OCI-LY3 (cell line): ENCODE results near the gene CEP44.

Experiments
- H2AFZ ChIP-seq: fragments of 200-600, 300-600 bp; shearing (Covaris generic); 2 replicates; pipeline ENCODE4 v1.6.0; 2014; ENCODE audit warnings: antibody characterized with exemption, low read depth, low read length
- H3K27ac ChIP-seq: fragments of 200-600, 300-600 bp; sonication (generic); 2 replicates; pipeline ENCODE4 v1.5.1; 2014; ENCODE audit warnings: mild to moderate bottlenecking, low read length, moderate library complexity, mixed read lengths
- H3K27me3 ChIP-seq: fragments of 200-600, 300-600 bp; sonication (generic); 2 replicates; pipeline ENCODE4 v1.6.1; 2014; ENCODE audit warnings: low read depth, low read length, mixed read lengths
- H3K36me3 ChIP-seq: fragments of 200-600, 300-600 bp; sonication (generic); replicated peaks from 2 replicates; pipeline ENCODE3; 2014; ENCODE audit warnings: low read depth, low read length, mixed read lengths
- H3K4me1 ChIP-seq: fragments of 300-600, 200-600 bp; sonication (generic); 2 replicates; pipeline ENCODE4 v1.6.1; 2014; ENCODE audit warnings: low read length, mixed read lengths
- H3K4me2 ChIP-seq: fragments of 200-600, 300-600 bp; sonication (generic); 2 replicates; pipeline ENCODE4 v1.6.1; 2014; ENCODE audit warnings: low read length, mixed read lengths
- H3K4me3 ChIP-seq: fragments of 300-600, 200-600 bp; sonication (generic); 2 replicates; pipeline ENCODE4 v1.5.1; 2014; ENCODE audit warnings: antibody characterized with exemption, mild to moderate bottlenecking, low read length, moderate library complexity
- H3K79me2 ChIP-seq: fragments of 300-600, 200-600 bp; shearing (Covaris generic); 2 replicates; pipeline ENCODE4 v1.6.1; 2014; ENCODE audit warnings: mild to moderate bottlenecking, low read length, mixed read lengths
- H3K9ac ChIP-seq: fragments of 300-600, 200-600 bp; shearing (Covaris generic); 2 replicates; pipeline ENCODE4 v1.6.0; 2014; ENCODE audit warnings: mild to moderate bottlenecking, low read length, moderate library complexity
- H3K9me3 ChIP-seq: fragments of 200-600, 300-600 bp; shearing (Covaris generic); 2 replicates; pipeline ENCODE4 v1.6.1; 2014; ENCODE audit warnings: low read length, mixed read lengths; ENCODE audit not compliant: insufficient read depth
- H4K20me1 ChIP-seq: fragments of 200-600, 300-600 bp; sonication (generic); 2 replicates; pipeline ENCODE4 v1.6.1; 2016; ENCODE audit warnings: low read length, mixed read lengths; ENCODE audit not compliant: insufficient read depth
- CTCF ChIP-seq: fragments of 200-600, 300-600 bp; sonication (generic); IDR thresholded peaks from 2 replicates; pipeline ENCODE4 v1.5.1; 2014; ENCODE audit warnings: antibody characterized with exemption, low read length, low read depth
- EZH2phosphoT487 ChIP-seq: fragments of 200-600 bp; shearing (Covaris generic); IDR thresholded peaks from 2 replicates; pipeline ENCODE4 v1.6.1; 2018; ENCODE audit warnings: antibody characterized with exemption, mixed run types, low read depth

CEP44 gene

GRCh38 chr4:174314770-174315169, 31.1 kb downstream of the CEP44 start:
- H2AFZ ChIP-seq: no peak overlapping the region
- H3K9ac ChIP-seq: peak overlapping the region; percentile 1; the same call in 1 of the 2 replicates
- 0 out of 2 replicates have a peak overlapping the region, but pooled peaks have one; percentile 2 for H3K4me3 ChIP-seq
- no peaks in the 10 kb centered on the region for H3K9me3 ChIP-seq
- H3K27ac ChIP-seq: peak overlapping the region; percentile 72
- peaks cover 34% of the 10 kb centered on the region for H3K36me3 ChIP-seq
- no peaks in the 10 kb centered on the region for H4K20me1 ChIP-seq
- no peaks in the 10 kb centered on the region for H3K79me2 ChIP-seq
- H3K4me1 ChIP-seq: peaks cover 19% of the 10 kb centered on the region
- H3K4me2 ChIP-seq: peak overlapping the region; percentile 43
- no peaks in the 10 kb centered on the region for H3K27me3 ChIP-seq
- TF ChIP-seq EZH2phosphoT487 (no peak), CTCF (no peak)

- Histone ChIP-seq H4K20me1 (no peaks in the 10 kb centered on the region), H3K27me3 (no peaks in the 10 kb centered on the region), H3K4me2 (no peak overlapping the region), H3K79me2 (no peaks in the 10 kb centered on the region), H3K4me3 (no peak overlapping the region), H3K9me3 (no peaks in the 10 kb centered on the region), H3K9ac (no peak overlapping the region), H2AFZ (no peak overlapping the region), H3K27ac (no peak overlapping the region), H3K36me3 (peaks cover 25% of the 10 kb centered on the region), H3K4me1 (peaks cover 19% of the 10 kb centered on the region)
- TF ChIP-seq CTCF (no peak), EZH2phosphoT487 (no peak)
Observed at GRCh38 chr4:174316546-174316945, 32.8 kb downstream of the CEP44 start.

GRCh38 chr4:174316954-174317353, 33.2 kb downstream of the CEP44 start:
- H2AFZ ChIP-seq: no peak overlapping the region
- H3K36me3 ChIP-seq: peaks cover 25% of the 10 kb centered on the region
- no peaks in the 10 kb centered on the region for H3K79me2 ChIP-seq
- no peak overlapping the region for H3K4me3 ChIP-seq
- H3K27ac ChIP-seq: no peak overlapping the region
- H3K4me1 ChIP-seq: peaks cover 19% of the 10 kb centered on the region
- H3K9ac ChIP-seq: no peak overlapping the region
- H3K9me3 ChIP-seq: no peaks in the 10 kb centered on the region
- H4K20me1 ChIP-seq: no peaks in the 10 kb centered on the region
- no peak overlapping the region for H3K4me2 ChIP-seq
- no peaks in the 10 kb centered on the region for H3K27me3 ChIP-seq
- no peak for TF ChIP-seq CTCF
- TF ChIP-seq EZH2phosphoT487: no peak

GRCh38 chr4:174317531-174317930, 33.8 kb downstream of the CEP44 start:
- no peak for TF ChIP-seq EZH2phosphoT487
- TF ChIP-seq CTCF: no peak
- no peak overlapping the region for H3K27ac ChIP-seq
- H3K4me2 ChIP-seq: no peak overlapping the region

More at GRCh38 chr4:174317531-174317930, 33.8 kb downstream of the CEP44 start:
- no peaks in the 10 kb centered on the region for H3K27me3 ChIP-seq
- peaks cover 22% of the 10 kb centered on the region for H3K36me3 ChIP-seq
- no peaks in the 10 kb centered on the region for H3K79me2 ChIP-seq
- no peak overlapping the region for H2AFZ ChIP-seq
- peaks cover 19% of the 10 kb centered on the region for H3K4me1 ChIP-seq
- no peaks in the 10 kb centered on the region for H3K9me3 ChIP-seq
- H3K9ac ChIP-seq: no peak overlapping the region
- no peak overlapping the region for H3K4me3 ChIP-seq
- H4K20me1 ChIP-seq: no peaks in the 10 kb centered on the region
